ENCODE data around the gene GPR132. TPM values are rescaled to one million over a fixed set of nuclear protein-coding genes. Genes with fewer than 3 reads are reported as not detected.
A peak's percentile ranks its signal among the peaks of the same experiment; 100 is the strongest.

Gene GPR132
- total and polyA plus RNA-seq, 2 donors (not counting 1 experiment from before 2014, with no cell fraction given) = 38.6 to 54.5 TPM

- ATAC-seq (ENCODE audit: low read depth) = no peak
- H3K9me3 ChIP-seq (ENCODE audit: control extremely low read depth in 1 of 3, control insufficient read depth in 2 of 3, insufficient read depth in 1 of 3, low read length in 2 of 3) = peaks cover 0 to 3% (median 0%) of the 10 kb centered on the region in 3 donors
- POLR2A ChIA-PET = interaction anchor here (0.7 kb wide), 1 partner anchor 67 kb away, joined by 3 read pairs; no protein-coding TSS in a partner anchor
- no peak overlapping the region for H3K4me3 Mint-ChIP-seq
- H3K27me3 ChIP-seq (replicated peaks in 1 of 4; ENCODE audit: control extremely low read depth in 1 of 4, control insufficient read depth in 3 of 4, insufficient read depth in 4 of 4, low read length in 3 of 4) = no peaks in the 10 kb centered on the region
- no peak overlapping the region for H3K27ac Mint-ChIP-seq
- no peaks in the 10 kb centered on the region for H3K9me3 Mint-ChIP-seq (ENCODE audit: insufficient read depth)
- intact Hi-C loops (cut with micrococcal nuclease) = no loop called here
- no peak overlapping the region for H3K27ac ChIP-seq (ENCODE audit: low read length in 2 of 2)
- H3K27me3 Mint-ChIP-seq = no peaks in the 10 kb centered on the region
- no peak for TF ChIP-seq CTCF (IDR thresholded peaks at IDR 0.05)
- no peak overlapping the region for H3K4me2 ChIP-seq (replicated peaks; ENCODE audit: low read depth, low read length, poor library complexity, severe bottlenecking)
- peaks cover 56% of the 10 kb centered on the region for H4K20me1 ChIP-seq (ENCODE audit: control insufficient read depth, insufficient read depth, low read length, poor library complexity, severe bottlenecking)
- no peak overlapping the region for H2AFZ ChIP-seq (ENCODE audit: insufficient read depth, low read depth, low read length, poor library complexity, severe bottlenecking)
- H3K4me1 ChIP-seq (ENCODE audit: control insufficient read depth in 2 of 2, insufficient read depth in 2 of 2, low read length in 2 of 2) = peaks cover 23 to 38% of the 10 kb centered on the region in 2 donors
- H3K4me1 Mint-ChIP-seq = peaks cover 63% of the 10 kb centered on the region
- H3K79me2 ChIP-seq (ENCODE audit: control insufficient read depth, insufficient read depth, low read length) = peaks cover 76% of the 10 kb centered on the region
- no peaks in the 10 kb centered on the region for H3K36me3 ChIP-seq (replicated peaks in 1 of 2; ENCODE audit: control extremely low read depth in 1 of 2, control insufficient read depth in 1 of 2, extremely low read depth in 1 of 2, insufficient read depth in 2 of 2, low read length in 1 of 2)
- no peak overlapping the region for H3K9ac ChIP-seq (ENCODE audit: low read length)
- no peak for DNase-seq
- WGBS (ENCODE audit: insufficient coverage) = 60% methylated on average over 3 of the region's 4 CpGs
- H3K4me3 ChIP-seq (ENCODE audit: control extremely low read depth in 1 of 5, extremely low read depth in 1 of 5, insufficient read depth in 1 of 5, low read depth in 2 of 5, low read length in 4 of 5) = no peak overlapping the region
- CTCF ChIA-PET = interaction anchor here (1.6 to 4.2 kb wide), 4 partner anchors 17 to 72 kb away, joined by 4 to 43 read pairs (median 8); no protein-coding TSS in a partner anchor
Measured at GRCh38 chr14:105018414-105018813, 46.8 kb downstream of the GPR132 start.

- H3K4me1 ChIP-seq (ENCODE audit: control insufficient read depth in 2 of 2, insufficient read depth in 2 of 2, low read length in 2 of 2) = peaks cover 19 to 27% of the 10 kb centered on the region in 2 donors
- H3K4me3 Mint-ChIP-seq = peak overlapping the region; percentile 5
- no peak for TF ChIP-seq EZH2 (IDR thresholded peaks at IDR 0.05; ENCODE audit: borderline replicate concordance, insufficient read depth, low read depth, low read length, poor library complexity, severe bottlenecking)
- TF ChIP-seq CTCF (IDR thresholded peaks at IDR 0.05) = no peak
- POLR2A ChIA-PET = interaction anchor here (0.7 kb wide), 1 partner anchor 14 kb away, joined by 3 read pairs; no protein-coding TSS in a partner anchor
- no peak overlapping the region for H3K9ac ChIP-seq (ENCODE audit: low read length)
- CTCF ChIA-PET = interaction anchor here (1.3 kb wide), 1 partner anchor 189 kb away, joined by 3 read pairs; no protein-coding TSS in a partner anchor
- WGBS (ENCODE audit: insufficient coverage) = 67% methylated on average over 4 of the region's 6 CpGs
- no peak overlapping the region for H3K27ac ChIP-seq (ENCODE audit: low read length in 2 of 2)
- H3K4me1 Mint-ChIP-seq = peaks cover 65% of the 10 kb centered on the region
- no peak overlapping the region for H3K27ac Mint-ChIP-seq
- no peaks in the 10 kb centered on the region for H3K27me3 Mint-ChIP-seq
- peaks cover 0 to 8% of the 10 kb centered on the region in 2 experiments for H3K36me3 ChIP-seq (replicated peaks in 1 of 2; ENCODE audit: control extremely low read depth in 1 of 2, control insufficient read depth in 1 of 2, extremely low read depth in 1 of 2, insufficient read depth in 2 of 2, low read length in 1 of 2)
- DNase-seq = no peak
- intact Hi-C loops (cut with micrococcal nuclease) = no loop called here
- ATAC-seq (ENCODE audit: low read depth) = no peak
- H4K20me1 ChIP-seq (ENCODE audit: control insufficient read depth, insufficient read depth, low read length, poor library complexity, severe bottlenecking) = peaks cover 77% of the 10 kb centered on the region
- no peak overlapping the region for H3K4me3 ChIP-seq (ENCODE audit: control extremely low read depth in 1 of 5, extremely low read depth in 1 of 5, insufficient read depth in 1 of 5, low read depth in 2 of 5, low read length in 4 of 5)
- no peaks in the 10 kb centered on the region for H3K9me3 Mint-ChIP-seq (ENCODE audit: insufficient read depth)
- peaks cover 95% of the 10 kb centered on the region for H3K79me2 ChIP-seq (ENCODE audit: control insufficient read depth, insufficient read depth, low read length)
- peaks cover 0 to 3% (median 0%) of the 10 kb centered on the region in 3 donors for H3K9me3 ChIP-seq (ENCODE audit: control extremely low read depth in 1 of 3, control insufficient read depth in 2 of 3, insufficient read depth in 1 of 3, low read length in 2 of 3)
- H3K4me2 ChIP-seq (replicated peaks; ENCODE audit: low read depth, low read length, poor library complexity, severe bottlenecking) = no peak overlapping the region
- H2AFZ ChIP-seq (ENCODE audit: insufficient read depth, low read depth, low read length, poor library complexity, severe bottlenecking) = no peak overlapping the region
- H3K27me3 ChIP-seq (replicated peaks in 1 of 4; ENCODE audit: control extremely low read depth in 1 of 4, control insufficient read depth in 3 of 4, insufficient read depth in 4 of 4, low read length in 3 of 4) = no peaks in the 10 kb centered on the region
Measured at GRCh38 chr14:105015905-105016304, 49.3 kb downstream of the GPR132 start.
